ENCODE results near the gene KRT80. TPM values are rescaled to one million over a fixed set of nuclear protein-coding genes. Genes with fewer than 3 reads are reported as not detected.

KRT80 gene
- total and polyA plus RNA-seq, 2 donors (not counting 3 experiments of a cell fraction or from before 2014, with no cell fraction given), result 13.6 to 23.7 TPM

- H3K9me3 ChIP-seq (replicated peaks; ENCODE audit: control insufficient read depth, insufficient read depth, low read length), result no peaks in the 10 kb centered on the region
- H3K27ac ChIP-seq (ENCODE audit: insufficient read depth, low read depth, low read length), result no peak overlapping the region
- FAIRE-seq (no peak), DNase-seq (ENCODE audit: low read depth, low spot score) (no peak)
- peaks cover 7% of the 10 kb centered on the region for H3K4me1 ChIP-seq (ENCODE audit: control insufficient read depth, extremely low read depth, insufficient read depth, low read length)
- TF ChIP-seq POLR2AphosphoS5 (IDR thresholded peaks at IDR 0.05; ENCODE audit: insufficient read depth, low read depth, low read length) (no peak), POLR2A (IDR thresholded peaks at IDR 0.05; ENCODE audit: low read depth, low read length) (no peak), GATA2 (IDR thresholded peaks at IDR 0.05; ENCODE audit: insufficient read depth, insufficient read length, low read depth, low read length) (no peak), JUN (IDR thresholded peaks at IDR 0.05; ENCODE audit: borderline replicate concordance, insufficient read depth, insufficient read length, low read depth) (no peak), MAX (IDR thresholded peaks at IDR 0.05; ENCODE audit: insufficient read depth, insufficient read length) (no peak), FOS (IDR thresholded peaks at IDR 0.05; ENCODE audit: borderline replicate concordance, insufficient read depth, low read length) (no peak), EZH2 (IDR thresholded peaks at IDR 0.05; ENCODE audit: borderline replicate concordance, low read depth, low read length, severe bottlenecking) (no peak), MYC (IDR thresholded peaks at IDR 0.05; ENCODE audit: low read depth, low read length) (no peak), CTCF (IDR thresholded peaks at IDR 0.05; ENCODE audit: extremely low read depth in 1 of 2, insufficient read depth in 1 of 2, low read depth in 1 of 2, low read length in 2 of 2) (no peak)
- no peak overlapping the region for H2AFZ ChIP-seq (ENCODE audit: low read depth, low read length)
- no peak overlapping the region for H3K9ac ChIP-seq (replicated peaks; ENCODE audit: extremely low read depth, insufficient read depth, low read length)
- BruUV-seq (replicated peaks), result no TSS peak
- no peaks in the 10 kb centered on the region for H4K20me1 ChIP-seq (replicated peaks; ENCODE audit: control insufficient read depth, extremely low read depth, insufficient read depth, low read length)
- no peak overlapping the region for H3K4me3 ChIP-seq (replicated peaks in 1 of 3; ENCODE audit: insufficient read depth in 1 of 3, low read depth in 1 of 3, low read length in 3 of 3)
- intact Hi-C loops (cut with micrococcal nuclease), result no loop called here
- no peaks in the 10 kb centered on the region for H3K27me3 ChIP-seq (ENCODE audit: control insufficient read depth in 2 of 2, insufficient read depth in 2 of 2, low read length in 2 of 2)
- dilution Hi-C loops (cut with MboI; ENCODE audit: extremely low pct_ligation_motif_present, low sequenced_read_pairs), result no loop called here
- H3K36me3 ChIP-seq (ENCODE audit: control insufficient read depth in 2 of 2, extremely low read depth in 1 of 2, insufficient read depth in 2 of 2, low read length in 2 of 2), result no peaks in the 10 kb centered on the region
- CTCF ChIA-PET, result no interaction called here
- H3K79me2 ChIP-seq (ENCODE audit: control insufficient read depth, insufficient read depth, low read length), result no peaks in the 10 kb centered on the region
- no peak overlapping the region for H3K4me2 ChIP-seq (ENCODE audit: insufficient read depth, low read length)
- POLR2A ChIA-PET, result no interaction called here
- no peaks in the 10 kb centered on the region for H3K9me1 ChIP-seq (replicated peaks; ENCODE audit: control insufficient read depth, extremely low read depth, insufficient read depth, low read length)
Observed at GRCh38 chr12:52209321-52209720, 17.5 kb upstream of the KRT80 start.

Measured in endothelial cell of umbilical vein (primary cell).